Bronchial epithelial cell (primary cell): ENCODE results near the gene ZMYND8. TPM values are rescaled to one million over a fixed set of nuclear protein-coding genes. Genes with fewer than 3 reads are reported as not detected.
A peak's percentile ranks its signal among the peaks of the same experiment; 100 is the strongest.

Experiments used
- DNase-seq: peaks from one replicate; pipeline ENCODE4 v3.0.0-alpha.2; 2010; ENCODE audit warnings: low read depth
- FAIRE-seq: peaks from 2 replicates; lab custom pipeline; 2011; peaks lifted over from hg19 to GRCh38; lab: Jason Lieb, UNC
- H3K27me3 ChIP-seq: 2 replicates; pipeline ENCODE4 v1.5.1; 2011; ENCODE audit warnings: low read length; ENCODE audit not compliant: control insufficient read depth, insufficient read depth
- H3K36me3 ChIP-seq: 2 replicates; pipeline ENCODE4 v1.5.1; 2011; ENCODE audit warnings: low read length; ENCODE audit not compliant: control insufficient read depth, insufficient read depth
- H3K4me3 ChIP-seq: 2 replicates; pipeline ENCODE4 v1.5.1; 2011; ENCODE audit warnings: mild to moderate bottlenecking, low read depth, low read length, control low read depth
- total RNA-seq: library from RNA; depleted of rRNA; stranded (reverse); fragments of >200 nt; gene quantifications from 2 replicates; pipeline ENCODE4 v1.2.1, GENCODE V29; 2014
- TF ChIP-seq, protein P1 (sequence below): IDR thresholded peaks from 2 replicates; pipeline ENCODE4 v1.5.1; 2011; ENCODE audit warnings: mild to moderate bottlenecking, moderate library complexity, low read length, control low read depth, inconsistent platforms; ENCODE audit not compliant: insufficient read depth, severe bottlenecking

Gene ZMYND8
- total RNA-seq, 1 donor from 2014 or later = 13.4 TPM

- no peaks in the 10 kb centered on the region for H3K27me3 ChIP-seq
- no peaks in the 10 kb centered on the region for H3K36me3 ChIP-seq
- FAIRE-seq (no peak), DNase-seq (peak; percentile 86)
- TF ChIP-seq, protein P1, sequence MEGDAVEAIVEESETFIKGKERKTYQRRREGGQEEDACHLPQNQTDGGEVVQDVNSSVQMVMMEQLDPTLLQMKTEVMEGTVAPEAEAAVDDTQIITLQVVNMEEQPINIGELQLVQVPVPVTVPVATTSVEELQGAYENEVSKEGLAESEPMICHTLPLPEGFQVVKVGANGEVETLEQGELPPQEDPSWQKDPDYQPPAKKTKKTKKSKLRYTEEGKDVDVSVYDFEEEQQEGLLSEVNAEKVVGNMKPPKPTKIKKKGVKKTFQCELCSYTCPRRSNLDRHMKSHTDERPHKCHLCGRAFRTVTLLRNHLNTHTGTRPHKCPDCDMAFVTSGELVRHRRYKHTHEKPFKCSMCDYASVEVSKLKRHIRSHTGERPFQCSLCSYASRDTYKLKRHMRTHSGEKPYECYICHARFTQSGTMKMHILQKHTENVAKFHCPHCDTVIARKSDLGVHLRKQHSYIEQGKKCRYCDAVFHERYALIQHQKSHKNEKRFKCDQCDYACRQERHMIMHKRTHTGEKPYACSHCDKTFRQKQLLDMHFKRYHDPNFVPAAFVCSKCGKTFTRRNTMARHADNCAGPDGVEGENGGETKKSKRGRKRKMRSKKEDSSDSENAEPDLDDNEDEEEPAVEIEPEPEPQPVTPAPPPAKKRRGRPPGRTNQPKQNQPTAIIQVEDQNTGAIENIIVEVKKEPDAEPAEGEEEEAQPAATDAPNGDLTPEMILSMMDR = no peak
- peak overlapping the region; percentile 15 for H3K4me3 ChIP-seq
Measured at GRCh38 chr20:47358672-47359529, 2.4 kb upstream of the ZMYND8 start.

GRCh38 chr20:47358039-47358671, 1.7 kb upstream of the ZMYND8 start:
- DNase-seq (no peak), FAIRE-seq (no peak)
- no peaks in the 10 kb centered on the region for H3K27me3 ChIP-seq
- H3K36me3 ChIP-seq = no peaks in the 10 kb centered on the region
- peak overlapping the region; percentile 15 for H3K4me3 ChIP-seq
- TF ChIP-seq, protein P1 = no peak

DNA sequence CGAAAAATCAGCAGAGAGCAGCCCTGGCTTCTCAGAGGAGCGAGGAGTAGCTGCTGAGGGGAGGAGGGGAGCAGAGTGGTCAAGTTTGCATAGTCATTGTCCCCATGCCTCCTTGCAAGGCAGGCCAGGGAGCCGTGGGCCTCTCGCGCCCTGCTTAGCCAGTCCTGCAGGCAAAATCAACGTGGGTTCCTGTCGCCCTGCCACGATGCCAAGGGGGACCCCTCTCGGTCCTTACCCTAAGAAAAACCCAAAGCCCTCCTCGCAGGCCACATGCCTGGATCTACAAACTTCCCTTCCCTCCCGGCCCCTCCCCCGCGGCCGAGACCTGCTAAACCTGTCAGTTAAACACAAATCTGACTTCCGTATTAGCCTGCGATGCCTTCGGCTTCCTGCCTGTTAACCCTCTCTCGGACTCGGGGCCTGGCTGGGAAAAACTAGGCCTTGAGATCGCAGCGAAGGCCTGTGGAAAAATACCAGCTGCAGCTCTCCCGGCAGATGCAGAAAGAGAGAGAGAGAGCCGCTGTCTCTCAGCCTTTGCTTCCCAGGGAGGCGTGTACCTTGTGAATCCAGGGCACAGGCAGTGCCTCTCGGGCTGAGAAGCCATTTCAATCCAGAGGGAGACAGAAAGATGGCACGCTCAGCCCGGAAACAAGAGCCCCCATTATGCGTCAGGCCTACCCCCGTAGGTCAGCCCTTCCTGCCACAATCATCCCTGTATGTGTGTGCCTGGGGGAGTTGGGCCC, 968 bp upstream of the ZMYND8 start:
- H3K27me3 ChIP-seq = no peaks in the 10 kb centered on the region
- TF ChIP-seq, protein P1 = no peak
- DNase-seq (peak; percentile 76), FAIRE-seq (no peak)
- no peaks in the 10 kb centered on the region for H3K36me3 ChIP-seq
- peak overlapping the region; percentile 7 for H3K4me3 ChIP-seq

DNA sequence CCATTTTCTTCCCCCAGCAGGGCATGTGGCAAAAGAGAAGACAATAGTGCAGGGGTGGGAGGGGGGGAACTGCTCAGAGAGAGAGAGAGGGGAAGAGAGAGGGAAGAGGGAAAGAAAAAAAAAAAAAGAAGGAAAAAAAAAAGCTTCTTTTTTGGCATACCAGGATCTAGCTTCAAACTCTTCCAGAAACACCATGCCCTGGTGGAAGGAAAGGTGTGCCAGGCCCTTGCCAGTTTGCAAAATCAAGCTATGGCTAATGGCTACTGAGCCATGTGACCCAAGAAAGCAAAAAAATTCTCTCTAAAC, 326 bp downstream of the ZMYND8 start:
- FAIRE-seq (no peak), DNase-seq (no peak)
- TF ChIP-seq, protein P1 = no peak
- Histone ChIP-seq H3K36me3 (no peaks in the 10 kb centered on the region), H3K4me3 (peak overlapping the region; percentile 17), H3K27me3 (no peaks in the 10 kb centered on the region)

DNA sequence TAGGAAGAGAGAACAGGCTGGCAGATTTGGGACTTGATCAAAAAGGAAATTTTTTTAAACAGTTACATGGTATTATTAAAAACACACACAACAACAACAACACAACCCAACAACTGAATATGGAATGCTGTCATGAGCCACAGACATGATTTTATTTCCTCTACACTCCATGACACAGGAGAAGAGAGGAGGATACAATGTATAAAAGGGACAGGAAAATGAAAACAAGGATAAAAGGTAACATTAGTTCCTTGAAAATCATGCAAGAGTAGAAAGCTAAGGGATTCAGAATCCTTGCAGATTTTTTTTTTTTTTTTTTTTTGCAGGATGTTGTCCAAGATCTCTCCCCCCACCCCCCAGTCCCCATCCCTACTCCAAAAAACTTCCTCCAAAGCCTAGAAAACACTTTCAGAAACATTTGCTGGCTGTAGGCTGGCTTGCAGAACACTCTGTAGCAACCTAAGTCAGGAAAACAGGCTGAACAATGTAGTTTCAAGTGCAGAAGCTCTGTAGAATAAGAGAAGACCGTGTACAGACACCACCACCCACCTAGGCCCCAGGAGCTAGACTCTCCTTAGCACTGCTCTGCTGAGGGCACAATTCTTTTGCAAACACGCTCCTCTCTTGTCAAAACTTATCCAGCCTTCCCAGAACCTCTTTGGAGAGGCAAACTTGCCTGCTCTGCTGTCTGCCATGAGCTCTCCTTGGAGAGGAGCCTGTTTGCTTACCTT, 845 bp downstream of the ZMYND8 start:
- no peak for FAIRE-seq

More for the DNA sequence above, 845 bp downstream of the ZMYND8 start:
- no peaks in the 10 kb centered on the region for H3K36me3 ChIP-seq
- TF ChIP-seq, protein P1 = no peak
- peak overlapping the region; percentile 17 for H3K4me3 ChIP-seq
- no peak for DNase-seq
- no peaks in the 10 kb centered on the region for H3K27me3 ChIP-seq
